NCI-H69 (cell line): ENCODE measurements around the gene FADS3.

ENCODE experiments used
- DNase-seq: peaks from one replicate; lab custom pipeline; 2025; lab: John Stamatoyannopoulos, UW

The FADS3 gene

DNA sequence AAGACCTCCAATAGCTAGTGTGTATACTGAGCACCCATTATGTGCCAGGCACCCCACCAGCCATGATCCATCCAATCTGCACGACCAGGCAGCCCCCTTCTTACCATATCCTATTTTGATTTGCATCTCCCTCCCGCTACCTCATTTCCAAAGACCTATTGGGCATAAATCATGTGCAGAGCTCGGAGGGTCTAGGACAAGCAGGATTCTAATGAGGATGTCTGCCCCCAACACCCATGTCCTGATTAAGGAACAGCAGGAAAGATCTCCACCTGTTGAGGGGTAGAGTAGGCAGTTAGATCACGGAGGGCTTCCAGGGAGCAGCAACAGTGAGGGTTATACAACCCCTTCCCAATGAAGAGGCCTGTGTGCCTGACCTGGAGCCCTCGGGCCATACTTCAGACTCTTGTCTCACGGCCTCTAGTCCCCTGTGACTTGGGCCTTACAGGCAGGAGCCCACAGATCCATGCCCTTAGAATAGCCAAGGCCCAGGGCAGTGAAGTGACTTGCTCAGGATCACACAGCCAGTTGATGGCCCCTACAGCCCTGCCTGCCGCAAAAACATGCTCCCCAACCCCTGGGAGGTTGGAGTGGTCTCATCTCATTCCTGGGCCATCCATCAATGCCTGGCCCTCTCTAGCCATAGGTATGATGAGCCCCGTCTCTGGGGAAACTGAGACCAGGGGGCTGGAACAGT lies 22.5 kb upstream of the FADS3 start:
- DNase-seq: no peak

DNA sequence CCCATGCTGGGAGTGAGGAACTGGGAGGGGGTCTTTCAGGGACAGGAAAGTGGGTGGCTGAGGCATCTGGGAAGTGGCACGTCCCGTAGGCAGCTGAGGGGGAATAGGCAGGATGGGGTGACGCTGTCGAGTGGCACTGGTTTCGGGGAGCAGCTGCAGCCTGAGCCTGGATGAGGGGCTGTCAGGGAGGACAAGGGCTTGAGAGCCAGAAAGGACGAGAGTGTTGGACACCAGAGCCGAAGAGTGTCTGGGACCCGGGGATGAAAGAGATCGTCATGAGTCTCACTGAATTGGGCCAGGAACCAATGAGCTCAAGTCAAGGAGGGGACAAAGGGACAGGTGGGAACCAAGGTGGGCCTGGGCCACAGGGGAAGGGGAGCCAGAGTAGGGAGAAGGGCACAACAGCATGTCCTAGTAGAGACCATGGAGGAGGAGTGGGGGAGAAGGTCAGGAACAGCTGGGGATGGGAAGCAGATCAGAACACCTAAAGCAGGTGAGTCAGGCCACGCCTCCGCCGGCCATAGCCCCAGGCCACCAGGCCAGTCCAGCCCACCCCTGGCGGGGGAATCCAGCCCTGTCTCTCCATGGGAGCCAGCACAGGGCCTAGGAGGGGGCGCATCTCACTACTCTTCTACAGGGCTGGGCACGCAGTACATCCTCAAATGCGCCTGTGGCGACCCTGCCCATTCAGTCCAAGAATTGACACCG lies 21.8 kb upstream of the FADS3 start:
- no peak for DNase-seq

DNA sequence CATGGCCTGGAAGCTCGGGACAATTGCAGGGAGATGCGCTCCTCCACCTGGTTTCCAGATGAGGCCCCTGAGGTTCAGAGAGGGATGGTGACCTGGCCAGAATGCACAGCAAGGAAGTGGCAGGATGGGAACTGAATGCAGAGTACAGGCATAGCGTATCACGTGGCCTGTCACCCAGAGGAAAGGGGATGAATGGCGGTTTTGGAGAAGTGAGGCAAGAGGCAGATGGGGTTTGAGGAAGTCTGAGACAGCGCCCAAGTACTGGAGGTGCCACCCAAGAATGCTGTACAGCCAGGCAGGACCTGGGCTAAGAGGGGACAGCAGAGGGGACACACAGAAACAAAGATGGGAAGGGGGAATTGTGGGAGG lies 21.2 kb upstream of the FADS3 start:
- no peak for DNase-seq

GRCh38 chr11:61911701-61912529 lies 20.6 kb upstream of the FADS3 start:
- DNase-seq: no peak

DNA sequence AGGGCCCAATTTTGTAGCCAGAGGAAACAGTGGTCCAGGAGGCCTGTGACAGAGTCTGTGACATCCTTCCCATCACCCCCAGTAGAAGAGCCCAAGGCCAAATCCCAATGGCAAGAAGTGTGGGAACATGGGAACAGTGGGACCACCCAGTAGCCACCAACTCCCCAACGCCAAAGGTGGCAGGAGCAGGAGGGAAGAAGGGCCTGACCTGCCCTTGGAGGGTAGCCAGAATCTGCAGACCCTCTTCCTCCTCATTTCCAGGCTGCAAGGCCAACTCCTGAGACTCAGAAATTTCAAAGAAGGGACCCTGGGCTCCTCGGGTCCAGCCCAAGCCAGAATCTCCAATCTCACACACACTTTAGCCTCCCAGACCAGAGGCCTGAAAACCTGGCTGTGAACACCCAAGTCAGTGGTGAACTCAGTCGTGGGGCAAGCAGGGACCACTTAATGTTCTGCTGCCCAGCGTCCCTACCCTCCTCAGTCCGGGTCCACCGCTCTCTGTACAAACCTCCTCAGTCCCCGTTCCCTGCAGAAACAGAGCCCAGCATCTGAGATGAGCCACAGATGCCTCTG lies 19.9 kb upstream of the FADS3 start:
- DNase-seq: no peak

DNA sequence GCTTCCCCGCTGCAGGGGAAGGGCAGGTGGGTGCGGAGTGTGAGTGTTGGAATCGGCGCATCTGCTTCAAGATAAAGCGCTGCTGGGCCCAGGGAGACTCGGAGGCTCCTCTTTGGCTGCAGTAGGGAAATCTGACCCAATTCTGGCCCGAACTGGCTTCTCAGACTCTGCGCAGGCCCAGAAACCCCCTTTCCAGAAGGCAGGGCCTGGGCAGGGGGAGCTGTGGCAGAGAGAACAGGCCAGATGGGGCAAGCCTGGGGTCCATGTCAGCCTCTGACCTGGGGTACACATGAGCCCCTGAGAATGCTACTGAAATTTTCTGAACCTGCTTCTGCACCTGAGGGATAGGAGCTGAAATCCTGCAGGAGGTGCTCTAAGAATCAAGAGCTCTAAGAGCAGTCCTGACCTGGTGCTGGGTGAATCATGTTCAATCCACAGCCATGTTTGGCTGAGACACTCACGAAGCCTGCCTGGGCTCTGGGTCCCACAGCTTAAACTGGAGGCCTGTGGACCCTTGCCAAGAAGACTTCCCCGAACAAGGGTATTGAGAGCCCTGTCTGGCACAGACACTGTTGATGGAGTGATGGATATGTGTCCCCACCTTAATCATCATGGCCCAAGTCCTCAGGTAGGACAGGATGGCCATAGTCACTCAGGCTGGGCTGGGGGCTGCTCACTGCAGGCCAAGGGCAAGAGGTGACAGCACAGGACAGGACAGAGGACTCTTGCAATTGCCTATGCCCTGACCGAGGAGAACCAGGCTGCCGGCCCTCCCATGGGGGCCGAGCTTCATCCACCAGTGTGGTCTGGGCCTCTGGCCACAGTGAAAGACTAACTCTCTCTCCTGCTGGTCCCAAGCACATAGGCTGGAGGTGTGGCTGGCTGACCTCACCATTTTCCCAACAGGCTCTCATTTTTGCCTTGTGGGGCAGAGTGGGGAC lies 19.1 kb upstream of the FADS3 start:
- no peak for DNase-seq

DNA sequence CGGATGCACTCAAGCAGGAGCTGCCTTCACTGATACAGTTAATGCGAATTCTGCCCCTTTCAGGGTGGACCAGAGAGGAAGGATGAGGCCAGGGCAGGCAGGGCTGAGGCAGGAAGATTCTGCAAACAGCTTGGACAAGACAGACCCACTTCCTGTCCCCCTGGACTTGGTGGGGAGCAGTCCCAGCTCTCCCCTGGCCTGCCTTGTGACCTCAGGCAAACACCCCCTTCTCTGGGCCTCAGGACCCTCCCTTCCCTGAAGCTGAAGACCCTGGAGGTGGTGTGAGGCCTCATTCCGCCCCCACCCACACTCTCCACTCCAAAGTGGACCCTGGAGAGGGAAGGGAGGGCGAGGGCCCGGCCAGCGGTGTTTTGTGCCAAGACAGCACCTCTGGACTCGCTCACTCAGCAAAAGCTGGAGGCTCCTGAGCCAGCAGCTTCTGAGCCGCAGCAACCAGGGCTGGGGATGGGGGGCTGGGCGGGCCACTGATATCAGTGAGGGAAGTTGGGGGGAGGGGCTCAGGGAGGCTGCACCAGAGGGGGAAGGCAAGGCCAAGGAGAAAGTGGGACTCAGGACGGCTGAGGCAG lies 17.5 kb upstream of the FADS3 start:
- DNase-seq: no peak

DNA sequence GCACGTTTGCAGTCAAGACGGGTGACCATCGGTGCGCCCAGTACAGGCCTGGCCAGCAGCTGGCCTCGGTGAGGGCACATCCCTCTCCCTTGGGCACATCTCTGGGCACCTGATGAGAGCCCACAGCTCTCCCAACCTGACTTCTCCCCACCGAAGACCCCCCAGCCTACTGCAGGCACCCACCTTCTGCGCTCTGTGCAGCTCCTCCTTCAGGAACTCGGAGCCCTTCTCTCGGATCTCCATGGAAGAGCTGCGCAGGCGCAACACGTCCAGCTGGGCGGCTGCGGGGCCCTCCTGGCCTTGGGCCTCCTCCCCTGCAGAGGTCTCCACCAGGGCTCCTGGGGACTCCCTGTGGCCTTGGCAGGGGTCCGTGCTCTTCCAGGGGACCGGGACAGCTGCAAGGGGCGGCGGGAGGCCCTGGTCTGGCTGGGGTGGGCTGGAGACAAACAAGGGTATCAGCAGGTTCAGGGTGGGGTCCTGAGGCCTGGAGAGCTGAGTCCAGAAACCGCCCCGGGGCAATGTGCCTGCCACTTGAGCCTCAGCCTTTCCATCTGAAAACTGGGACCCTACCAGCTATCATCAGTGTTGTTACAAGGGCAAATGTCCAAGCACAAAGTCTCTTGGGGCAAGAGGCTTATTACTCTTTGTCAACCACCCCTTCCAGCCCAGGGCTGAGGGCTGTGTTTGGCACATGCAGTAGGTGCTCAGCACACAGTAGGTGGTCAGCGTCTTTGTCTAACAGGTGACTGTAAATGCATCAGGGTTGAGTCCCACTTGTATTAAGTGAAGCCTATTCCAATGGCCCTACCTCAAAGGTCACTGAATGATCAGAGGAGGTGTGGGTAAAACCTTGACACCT lies 16.8 kb upstream of the FADS3 start:
- DNase-seq: no peak

DNA sequence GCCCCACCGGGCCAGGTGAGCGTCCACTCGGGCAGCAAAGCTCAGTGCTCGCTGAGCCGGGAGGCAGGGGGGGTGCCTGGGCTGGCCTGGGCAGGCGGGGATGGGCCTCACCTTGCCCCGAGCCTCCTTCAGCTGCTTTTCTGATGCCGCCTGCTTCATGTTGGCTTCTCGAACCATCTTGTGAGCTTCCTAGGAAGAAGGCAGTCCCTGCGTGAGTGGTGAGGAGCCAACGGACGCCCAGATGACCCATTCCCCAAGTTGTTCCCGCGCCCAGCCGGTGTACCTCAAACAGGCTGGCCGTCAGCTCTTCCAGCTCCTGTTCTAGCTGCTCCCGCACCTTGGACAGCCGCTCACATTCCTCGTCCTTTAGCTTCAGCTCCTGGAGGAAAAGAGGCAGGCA lies 15.9 kb upstream of the FADS3 start:
- DNase-seq: no peak

- DNase-seq: no peak
Measured at GRCh38 chr11:61906522-61906909, 15.2 kb upstream of the FADS3 start.

DNA sequence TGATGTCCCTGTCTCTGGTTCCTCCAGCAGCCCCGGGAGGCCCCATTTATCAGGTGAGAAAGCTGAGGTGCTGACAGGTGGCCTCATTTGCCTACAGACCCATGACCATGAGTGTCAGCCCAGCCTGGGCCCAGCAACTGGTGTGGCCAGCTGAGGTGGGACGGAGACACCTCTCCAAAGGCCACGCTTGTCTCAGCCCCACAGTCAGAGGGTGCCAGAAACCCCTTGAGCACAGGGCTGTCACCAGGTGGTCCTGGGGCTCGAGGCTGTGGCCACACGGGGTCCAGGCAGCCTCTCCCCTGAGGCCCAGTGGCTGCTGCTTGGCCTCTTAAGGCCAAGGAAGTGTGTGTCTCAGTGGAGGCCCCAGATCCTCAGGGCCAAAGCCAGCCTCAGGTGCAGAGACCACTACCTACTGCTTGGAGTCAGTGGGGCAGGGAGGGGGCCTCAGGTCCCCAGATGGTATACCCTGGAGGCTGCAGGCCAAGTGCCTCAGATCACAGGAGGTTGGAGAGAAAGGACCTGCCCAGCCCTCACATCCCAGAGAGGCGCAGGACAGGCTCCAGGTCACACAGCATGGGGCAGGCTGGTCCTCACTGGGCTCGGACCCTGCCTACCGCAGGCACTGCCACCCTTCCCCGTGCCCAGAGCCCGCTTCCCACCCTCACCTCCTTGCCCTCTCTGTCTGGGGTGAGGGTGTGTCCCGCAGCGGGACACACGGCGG lies 14.6 kb upstream of the FADS3 start:
- DNase-seq: no peak

- DNase-seq: no peak
Measured at GRCh38 chr11:61905067-61905696, 13.8 kb upstream of the FADS3 start.

DNA sequence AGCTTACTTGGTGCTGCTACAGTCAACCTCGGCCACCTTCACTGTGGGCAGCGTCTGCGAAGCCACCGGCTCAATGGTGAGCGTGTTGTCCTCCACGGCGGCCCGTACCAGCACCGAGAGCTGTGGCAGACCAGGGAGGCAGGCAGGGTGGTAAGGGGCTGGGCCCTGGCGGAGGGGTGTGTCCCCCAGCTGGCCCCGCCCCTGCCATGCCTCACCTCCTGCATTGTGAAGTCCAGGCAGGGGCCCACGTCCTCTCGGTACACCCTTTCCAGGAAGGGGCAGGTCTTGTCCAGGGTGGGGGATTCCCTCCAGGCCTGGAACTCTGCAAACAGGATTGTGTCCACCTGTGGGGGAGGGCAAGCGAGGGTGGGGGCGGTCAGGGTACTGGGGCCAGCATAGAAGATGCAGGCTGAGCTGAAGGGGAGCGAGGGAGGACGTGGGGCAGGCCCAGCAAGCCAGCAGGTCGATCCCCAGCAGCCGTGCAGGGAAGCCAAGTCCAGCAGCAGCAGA lies 13.2 kb upstream of the FADS3 start:
- peak; percentile 78 for DNase-seq

GRCh38 chr11:61903845-61904244 lies 12.5 kb upstream of the FADS3 start:
- DNase-seq: no peak

DNA sequence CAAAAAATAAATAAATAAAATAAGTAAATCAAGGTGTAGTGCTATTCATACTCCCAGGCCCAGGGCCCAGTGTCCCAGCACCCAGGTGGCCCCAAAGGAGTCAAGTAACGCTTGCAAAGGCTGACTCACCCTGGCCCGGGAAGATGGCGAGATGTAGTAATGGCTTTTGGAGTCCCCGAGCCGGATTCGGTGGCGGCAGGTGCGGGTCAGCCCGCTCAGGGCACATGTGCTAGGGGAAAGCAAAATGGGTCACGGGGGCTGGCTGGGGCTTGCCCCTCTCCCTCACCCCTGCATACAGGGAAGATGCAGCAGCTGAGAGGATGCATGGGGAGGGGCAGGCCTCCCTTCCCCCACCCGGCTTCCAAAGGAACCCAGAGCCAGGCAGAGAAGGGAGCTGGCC lies 11.0 kb upstream of the FADS3 start:
- DNase-seq: no peak

GRCh38 chr11:61901397-61901796 lies 10.1 kb upstream of the FADS3 start:
- DNase-seq: no peak

DNA sequence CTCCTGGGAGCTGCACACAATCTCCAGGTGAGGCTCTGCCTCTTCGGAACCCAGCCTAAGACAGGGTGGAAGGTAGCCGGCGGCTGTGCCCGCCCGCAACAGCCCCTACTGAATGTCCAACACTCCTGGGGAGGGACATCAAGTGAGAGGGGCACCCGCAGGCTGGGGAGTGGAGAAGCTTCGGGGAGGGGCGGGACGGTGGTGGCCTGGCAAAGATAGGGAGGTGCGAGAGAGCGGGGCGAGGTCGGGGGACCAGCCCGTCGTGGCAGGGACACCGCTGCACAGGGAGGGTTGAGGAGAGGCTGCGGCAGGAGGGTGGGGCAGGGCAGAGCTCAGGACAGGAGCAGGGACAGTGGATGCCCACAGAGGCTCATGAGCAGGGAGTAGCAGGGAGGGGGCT lies 8.9 kb upstream of the FADS3 start:
- DNase-seq: no peak

GRCh38 chr11:61899146-61899841 lies 7.9 kb upstream of the FADS3 start:
- DNase-seq: peak; percentile 81
